GM15510 (cell line): Measurements from ENCODE around the gene ATP6V0A1.

Experiments used
- POLR2A ChIP-seq: IDR thresholded peaks from 3 replicates; pipeline ENCODE4 v1.6.1; 2011; ENCODE audit warnings: borderline replicate concordance; ENCODE audit not compliant: insufficient read length; ENCODE audit errors: extremely low read depth

Gene ATP6V0A1

GRCh38 chr17:42458497-42459255 is at the start of gene ATP6V0A1:
TSS of gene ATP6V0A1 (plus strand) at chr17:42458878. CDS start at chr17:42460895, 2,017 bp downstream.
- peak; percentile 72 for TF ChIP-seq POLR2A

GRCh38 chr17:42409523-42410318 is 49.0 kb upstream of the ATP6V0A1 start:
- no peak for TF ChIP-seq POLR2A

GRCh38 chr17:42410319-42410685 is 48.4 kb upstream of the ATP6V0A1 start:
- TF ChIP-seq POLR2A: no peak

GRCh38 chr17:42411361-42411760 is 47.3 kb upstream of the ATP6V0A1 start:
- TF ChIP-seq POLR2A: no peak

- no peak for TF ChIP-seq POLR2A
Measured at GRCh38 chr17:42411905-42412679, 46.6 kb upstream of the ATP6V0A1 start.

- no peak for TF ChIP-seq POLR2A
Measured at GRCh38 chr17:42413464-42414040, 45.1 kb upstream of the ATP6V0A1 start.

GRCh38 chr17:42414704-42415409 is 43.8 kb upstream of the ATP6V0A1 start:
- TF ChIP-seq POLR2A: no peak

GRCh38 chr17:42421136-42421506 is 37.6 kb upstream of the ATP6V0A1 start:
- no peak for TF ChIP-seq POLR2A

- no peak for TF ChIP-seq POLR2A
Measured at GRCh38 chr17:42421507-42422338, 37.0 kb upstream of the ATP6V0A1 start.

- no peak for TF ChIP-seq POLR2A
Measured at GRCh38 chr17:42422412-42422957, 36.2 kb upstream of the ATP6V0A1 start.

- TF ChIP-seq POLR2A: no peak
Measured at GRCh38 chr17:42422958-42423712, 35.5 kb upstream of the ATP6V0A1 start, which contains the start of gene CAVIN1. TSS of gene CAVIN1 (minus strand) at chr17:42423256. CDS start at chr17:42423097, 159 bp downstream.

- TF ChIP-seq POLR2A: no peak
Measured at GRCh38 chr17:42423766-42424165, 34.9 kb upstream of the ATP6V0A1 start.
